ENCODE measurements around the gene MLPH. TPM values are rescaled to one million over a fixed set of nuclear protein-coding genes. Genes with fewer than 3 reads are reported as not detected.

MLPH gene
- total and polyA plus RNA-seq, 9 of the 15 experiments (the other 6 are each of a cell fraction or from before 2014, with no cell fraction given), result 0.22 TPM; not detected in 8

DNA sequence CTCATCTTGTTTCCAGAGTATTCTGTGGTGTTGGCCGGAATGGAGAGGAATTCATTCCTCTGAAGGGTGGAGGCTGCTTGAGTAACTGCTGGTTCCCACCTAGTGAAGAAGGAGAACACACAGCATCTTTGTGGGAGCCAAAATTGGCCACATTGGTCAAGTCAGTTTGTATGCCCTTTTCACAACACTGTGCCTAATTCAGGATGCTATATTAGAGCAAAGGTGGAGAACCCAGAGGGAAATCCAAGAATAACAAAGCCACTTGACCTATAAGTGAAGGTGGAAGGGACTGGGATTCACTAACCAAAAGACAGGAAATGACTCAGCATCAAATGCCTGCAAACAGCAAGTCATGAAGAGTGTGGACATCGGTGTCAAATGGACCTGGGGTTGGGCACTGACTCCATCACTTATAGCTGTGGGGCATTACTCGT, 27.3 kb upstream of the MLPH start:
- CTCF ChIA-PET (ENCODE audit: low intra/inter-chr PET ratio), result no interaction called here
- no peaks in the 10 kb centered on the region for H3K36me3 ChIP-seq (ENCODE audit: control insufficient read depth, insufficient read depth, low read length)
- TF ChIP-seq ZNF311 (CRISPR knock-in tag; IDR thresholded peaks at IDR 0.05) (no peak), ZNF584 (CRISPR knock-in tag; IDR thresholded peaks at IDR 0.05; ENCODE audit: low read depth) (no peak; the same call in 1 of the 2 replicates), TEAD1 (CRISPR knock-in tag; IDR thresholded peaks at IDR 0.05) (no peak), NFE2 (IDR thresholded peaks at IDR 0.05; ENCODE audit: low read depth) (peak; percentile 81), ZKSCAN8 (CRISPR knock-in tag; IDR thresholded peaks at IDR 0.05) (0 out of 2 replicates have a peak, but pooled peaks have one; percentile 45), ERF (CRISPR knock-in tag; IDR thresholded peaks at IDR 0.05) (no peak), MTA3 (IDR thresholded peaks at IDR 0.05; ENCODE audit: borderline replicate concordance) (no peak), ZNF3 (CRISPR knock-in tag; IDR thresholded peaks at IDR 0.05) (no peak), NCOA2 (IDR thresholded peaks at IDR 0.05; ENCODE audit: partially characterized antibody in 2 of 2) (no peak), ETV1 (tag; conservative IDR thresholded peaks at IDR 0.05; ENCODE audit: low read depth) (peak; percentile 32; the same call in 1 of the 2 replicates), ZBTB17 (CRISPR knock-in tag; IDR thresholded peaks at IDR 0.05) (no peak), PTRF (tag; IDR thresholded peaks at IDR 0.05) (no peak), TCF7L2 (IDR thresholded peaks at IDR 0.05; ENCODE audit: low read depth, low read length) (no peak), ZNF316 (IDR thresholded peaks at IDR 0.05) (peak; percentile 83), ETV6 (IDR thresholded peaks at IDR 0.05; ENCODE audit: borderline replicate concordance in 1 of 2, low read depth in 2 of 2, low read length in 1 of 2) (no peak), ETV6 (CRISPR knock-in tag; IDR thresholded peaks at IDR 0.05; ENCODE audit: borderline replicate concordance) (no peak), HMG20A (CRISPR knock-in tag; conservative IDR thresholded peaks at IDR 0.05) (no peak), NFE2L1 (tag; IDR thresholded peaks at IDR 0.05; ENCODE audit: borderline replicate concordance, low read depth) (0 out of 2 replicates have a peak, but pooled peaks have one; percentile 29), XRCC3 (IDR thresholded peaks at IDR 0.05) (no peak)
- TF ChIP-seq, protein P1, sequence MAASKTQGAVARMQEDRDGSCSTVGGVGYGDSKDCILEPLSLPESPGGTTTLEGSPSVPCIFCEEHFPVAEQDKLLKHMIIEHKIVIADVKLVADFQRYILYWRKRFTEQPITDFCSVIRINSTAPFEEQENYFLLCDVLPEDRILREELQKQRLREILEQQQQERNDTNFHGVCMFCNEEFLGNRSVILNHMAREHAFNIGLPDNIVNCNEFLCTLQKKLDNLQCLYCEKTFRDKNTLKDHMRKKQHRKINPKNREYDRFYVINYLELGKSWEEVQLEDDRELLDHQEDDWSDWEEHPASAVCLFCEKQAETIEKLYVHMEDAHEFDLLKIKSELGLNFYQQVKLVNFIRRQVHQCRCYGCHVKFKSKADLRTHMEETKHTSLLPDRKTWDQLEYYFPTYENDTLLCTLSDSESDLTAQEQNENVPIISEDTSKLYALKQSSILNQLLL (CRISPR knock-in tag; IDR thresholded peaks at IDR 0.05; ENCODE audit: borderline replicate concordance), result no peak
- TF ChIP-seq, protein P2, sequence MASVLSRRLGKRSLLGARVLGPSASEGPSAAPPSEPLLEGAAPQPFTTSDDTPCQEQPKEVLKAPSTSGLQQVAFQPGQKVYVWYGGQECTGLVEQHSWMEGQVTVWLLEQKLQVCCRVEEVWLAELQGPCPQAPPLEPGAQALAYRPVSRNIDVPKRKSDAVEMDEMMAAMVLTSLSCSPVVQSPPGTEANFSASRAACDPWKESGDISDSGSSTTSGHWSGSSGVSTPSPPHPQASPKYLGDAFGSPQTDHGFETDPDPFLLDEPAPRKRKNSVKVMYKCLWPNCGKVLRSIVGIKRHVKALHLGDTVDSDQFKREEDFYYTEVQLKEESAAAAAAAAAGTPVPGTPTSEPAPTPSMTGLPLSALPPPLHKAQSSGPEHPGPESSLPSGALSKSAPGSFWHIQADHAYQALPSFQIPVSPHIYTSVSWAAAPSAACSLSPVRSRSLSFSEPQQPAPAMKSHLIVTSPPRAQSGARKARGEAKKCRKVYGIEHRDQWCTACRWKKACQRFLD (CRISPR knock-in tag; IDR thresholded peaks at IDR 0.05), result peak; percentile 64; the same call in 1 of the 2 replicates

More for the DNA sequence above, 27.3 kb upstream of the MLPH start:
- Histone ChIP-seq H3K27me3 (ENCODE audit: control insufficient read depth in 2 of 2, insufficient read depth in 2 of 2, low read length in 2 of 2) (no peaks in the 10 kb centered on the region), H3K9ac (ENCODE audit: insufficient read depth in 1 of 2, low read depth in 2 of 2, low read length in 2 of 2) (no peak overlapping the region), H3K4me2 (ENCODE audit: insufficient read depth, low read length) (no peak overlapping the region), H3K9me1 (ENCODE audit: control insufficient read depth, insufficient read depth, low read length) (no peaks in the 10 kb centered on the region), H3K4me3 (no peak overlapping the region), H3K79me2 (ENCODE audit: control insufficient read depth, insufficient read depth, low read length) (no peaks in the 10 kb centered on the region), H3K4me1 (replicated peaks in 1 of 2; ENCODE audit: control insufficient read depth in 2 of 2, insufficient read depth in 2 of 2, low read length in 2 of 2) (peaks cover 0 to 3% of the 10 kb centered on the region in 2 experiments; a peak in 2 of 5 replicates), H4K20me1 (replicated peaks; ENCODE audit: control insufficient read depth, insufficient read depth, low read length) (no peaks in the 10 kb centered on the region), H3K27ac (ENCODE audit: extremely low read depth, low read depth, low read length) (no peak overlapping the region; the same call in 2 of the 3 replicates), H3K9me3 (replicated peaks; ENCODE audit: control insufficient read depth, insufficient read depth, low read depth, low read length) (no peaks in the 10 kb centered on the region), H2AFZ (ENCODE audit: low read depth, low read length) (0 out of 2 replicates have a peak overlapping the region, but pooled peaks have one; percentile 9)
- in situ Hi-C loops (cut with MboI) (no loop called here), intact Hi-C loops (cut with micrococcal nuclease) (no loop called here)
- FAIRE-seq (no peak), DNase-seq (ENCODE audit: extremely low read depth in 1 of 4, low spot score in 3 of 4) (peak in 1 of 4 experiments; percentile 14), ATAC-seq (0 out of 3 replicates have a peak, but pooled peaks have one; percentile 32)
- BruUV-seq (replicated peaks), result no TSS peak
- POLR2A ChIA-PET, result no interaction called here
- WGBS (ENCODE audit: insufficient coverage, low coverage, missing lambda C conversion rate), result 28% methylated on average over 3 of the region's 3 CpGs

Measured in K562 (cell line).